Ovary (tissue), 9 donors: ENCODE measurements around the gene FIBCD1. TPM values are rescaled to one million over a fixed set of nuclear protein-coding genes. Genes with fewer than 3 reads are reported as not detected.
"Not testable (repeated sequence)": the region's sequence is repeated elsewhere in the genome, so short reads cannot be mapped to it uniquely, and the experiment has no call there.

Experiments used
- DNase-seq, 5 donors: peaks; one replicate each; pipeline ENCODE4 v3.0.0-alpha.2; 2019 to 2020
- H3K27ac ChIP-seq, 2 donors: fragments of 200-600 bp; one replicate each; pipeline versions ENCODE4 v1.5.1 to v1.8.0; 2019 to 2022
- H3K27me3 ChIP-seq: fragments of 200-600 bp; one replicate; pipeline ENCODE4 v1.8.0; 2022
- H3K36me3 ChIP-seq: fragments of 200-600 bp; sonication (generic); one replicate; pipeline ENCODE4 v1.5.1; 2019
- H3K4me1 ChIP-seq: one replicate; pipeline ENCODE4 v1.8.1; 2013; ENCODE audit warnings: mild to moderate bottlenecking, moderate library complexity; ENCODE audit not compliant: insufficient read depth
- H3K4me3 ChIP-seq: fragments of 200-600 bp; sonication (generic); one replicate; pipeline ENCODE4 v1.5.1; 2017
- H3K9me3 ChIP-seq, 2 donors: fragments of 200-600 bp in 1 of 2; sonication (generic) in 1 of 2; one replicate each; pipeline versions ENCODE4 v1.5.1 to v1.8.1; 2013 to 2019; ENCODE audit warnings: mild to moderate bottlenecking in 1 of 2, moderate library complexity in 1 of 2
- EP300 ChIP-seq: sonication (generic); formaldehyde crosslinking; IDR thresholded peaks from one replicate; pipeline ENCODE4 v1.6.1; 2017; ENCODE audit warnings: antibody characterized with exemption
- POLR2A ChIP-seq: fragments of 450-650 bp; IDR thresholded peaks from one replicate; pipeline ENCODE4 v1.6.1; 2017; ENCODE audit warnings: antibody characterized with exemption, mild to moderate bottlenecking, moderate library complexity
- WGBS, 3 donors: extraction: QIAGEN DNeasy Blood & Tissue Kit in 1 of 3; methylation state at CpG; one replicate each; pipeline versions ENCODE4 v1.1.5 to v1.1.7; 2013 to 2017; 5-methylcytosine and 5-hydroxymethylcytosine counted together
- intact Hi-C, 4 donors: fragments of 100-400 bp; cut with DNase I; formaldehyde crosslinking; loops; one replicate each; pipeline versions ENCODE4 v1.11.0 to v1.15.1; 2022 to 2023
- polyA plus RNA-seq, 2 donors: library from polyadenylated mRNA; stranded (reverse); fragments of 200-250 nt in 1 of 2; fragments of 350-450 nt in 1 of 2; fragmentation: Illumina TruSeq in 1 of 2; extraction: RNeasy Lipid Tissue Mini Kit (QIAGEN cat#74804) in 1 of 2; gene quantifications; one replicate each; pipeline ENCODE4 v1.2.3, GENCODE V29; 2013 to 2014
- total RNA-seq, 7 donors: library from RNA; depleted of rRNA in 2 of 7; stranded (reverse); fragments of >200 nt in 2 of 7; fragmentation: NEBNext Ultra II Directional in 3 of 7; extraction: Animal tissue kit (Norgen Biotek cat#: 25700) in 3 of 7; gene quantifications; one replicate each; pipeline versions ENCODE4 v1.1.0 to v1.2.4, GENCODE V29; 2016 to 2023
- TF ChIP-seq, protein P1 (sequence below), 3 donors: fragments of 450-650 bp in 2 of 3; fragments of 200-600 bp in 1 of 3; IDR thresholded peaks; one replicate each; pipeline versions ENCODE4 v1.5.1 to v1.8.0; 2016 to 2022; ENCODE audit warnings: antibody characterized with exemption in 3 of 3, mild to moderate bottlenecking in 1 of 3
- donor health status: DM: no; HTN: no; CAD: no; lungs with moderate emphysema.
- donor health status: DM: no; HTN: no; CAD: no.
- donor health status: Bipolar disorder and iron deficiency.
- donor health status: DM: yes; HTN: yes; CAD: no.
- donor health status: DM: no; HTN: no; CAD: no.
- donor health status: DM: yes; HTN: yes; CAD: no.

FIBCD1 gene
- total and polyA plus RNA-seq, 9 donors: 0.06 to 0.45 (median 0.12) TPM; not detected in 3

DNA sequence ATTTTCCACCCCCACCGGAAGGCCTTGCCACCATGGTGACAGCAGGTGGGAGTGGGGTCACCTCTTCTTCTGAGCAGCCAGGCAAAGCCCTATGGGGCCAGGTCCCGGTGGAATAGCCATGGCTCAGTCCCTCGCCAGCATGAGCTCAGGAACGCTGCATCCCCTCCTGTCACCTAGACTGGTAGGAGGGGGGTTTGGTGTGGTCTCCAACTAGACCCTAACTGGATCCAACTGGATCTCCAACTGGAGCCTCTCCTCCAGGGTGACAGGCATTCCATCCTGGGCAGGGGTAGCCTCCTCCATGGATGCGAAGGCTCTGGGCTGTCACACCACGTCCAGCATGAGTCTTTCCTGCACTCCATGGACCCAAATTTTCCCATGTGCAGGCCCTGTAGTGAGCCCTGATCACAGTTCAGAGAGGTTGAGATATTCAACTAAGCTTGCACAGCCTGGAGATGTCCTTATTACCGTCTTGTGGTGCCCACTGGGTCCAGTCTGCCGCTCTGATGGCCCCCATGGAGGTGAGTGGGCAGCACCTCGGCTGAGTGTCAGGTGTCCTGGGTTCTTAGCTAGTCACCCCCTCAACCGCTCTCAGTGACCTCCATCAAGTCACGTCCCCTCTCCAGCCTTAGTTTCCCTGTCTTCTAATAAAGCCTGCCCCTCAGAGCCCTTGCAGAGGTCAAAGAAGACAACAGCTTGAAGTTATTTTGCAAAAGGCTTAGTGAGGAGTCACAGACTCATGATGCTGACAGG is 18.6 kb upstream of the FIBCD1 start:
- no peak for TF ChIP-seq EP300
- no peak for TF ChIP-seq POLR2A
- TF ChIP-seq, protein P1, sequence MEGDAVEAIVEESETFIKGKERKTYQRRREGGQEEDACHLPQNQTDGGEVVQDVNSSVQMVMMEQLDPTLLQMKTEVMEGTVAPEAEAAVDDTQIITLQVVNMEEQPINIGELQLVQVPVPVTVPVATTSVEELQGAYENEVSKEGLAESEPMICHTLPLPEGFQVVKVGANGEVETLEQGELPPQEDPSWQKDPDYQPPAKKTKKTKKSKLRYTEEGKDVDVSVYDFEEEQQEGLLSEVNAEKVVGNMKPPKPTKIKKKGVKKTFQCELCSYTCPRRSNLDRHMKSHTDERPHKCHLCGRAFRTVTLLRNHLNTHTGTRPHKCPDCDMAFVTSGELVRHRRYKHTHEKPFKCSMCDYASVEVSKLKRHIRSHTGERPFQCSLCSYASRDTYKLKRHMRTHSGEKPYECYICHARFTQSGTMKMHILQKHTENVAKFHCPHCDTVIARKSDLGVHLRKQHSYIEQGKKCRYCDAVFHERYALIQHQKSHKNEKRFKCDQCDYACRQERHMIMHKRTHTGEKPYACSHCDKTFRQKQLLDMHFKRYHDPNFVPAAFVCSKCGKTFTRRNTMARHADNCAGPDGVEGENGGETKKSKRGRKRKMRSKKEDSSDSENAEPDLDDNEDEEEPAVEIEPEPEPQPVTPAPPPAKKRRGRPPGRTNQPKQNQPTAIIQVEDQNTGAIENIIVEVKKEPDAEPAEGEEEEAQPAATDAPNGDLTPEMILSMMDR (IDR thresholded peaks at IDR 0.05): no peak
- Histone ChIP-seq H3K4me3 (no peak overlapping the region), H3K36me3 (no peaks in the 10 kb centered on the region), H3K4me1 (no peaks in the 10 kb centered on the region), H3K27ac (no peak overlapping the region), H3K9me3 (no peaks in the 10 kb centered on the region), H3K27me3 (no peaks in the 10 kb centered on the region)
- no peak for DNase-seq
- WGBS, 3 donors: 67 to 85% (median 76%) methylated on average over 10 to 11 of the region's 11 CpGs
- intact Hi-C loops: no loop called here

DNA sequence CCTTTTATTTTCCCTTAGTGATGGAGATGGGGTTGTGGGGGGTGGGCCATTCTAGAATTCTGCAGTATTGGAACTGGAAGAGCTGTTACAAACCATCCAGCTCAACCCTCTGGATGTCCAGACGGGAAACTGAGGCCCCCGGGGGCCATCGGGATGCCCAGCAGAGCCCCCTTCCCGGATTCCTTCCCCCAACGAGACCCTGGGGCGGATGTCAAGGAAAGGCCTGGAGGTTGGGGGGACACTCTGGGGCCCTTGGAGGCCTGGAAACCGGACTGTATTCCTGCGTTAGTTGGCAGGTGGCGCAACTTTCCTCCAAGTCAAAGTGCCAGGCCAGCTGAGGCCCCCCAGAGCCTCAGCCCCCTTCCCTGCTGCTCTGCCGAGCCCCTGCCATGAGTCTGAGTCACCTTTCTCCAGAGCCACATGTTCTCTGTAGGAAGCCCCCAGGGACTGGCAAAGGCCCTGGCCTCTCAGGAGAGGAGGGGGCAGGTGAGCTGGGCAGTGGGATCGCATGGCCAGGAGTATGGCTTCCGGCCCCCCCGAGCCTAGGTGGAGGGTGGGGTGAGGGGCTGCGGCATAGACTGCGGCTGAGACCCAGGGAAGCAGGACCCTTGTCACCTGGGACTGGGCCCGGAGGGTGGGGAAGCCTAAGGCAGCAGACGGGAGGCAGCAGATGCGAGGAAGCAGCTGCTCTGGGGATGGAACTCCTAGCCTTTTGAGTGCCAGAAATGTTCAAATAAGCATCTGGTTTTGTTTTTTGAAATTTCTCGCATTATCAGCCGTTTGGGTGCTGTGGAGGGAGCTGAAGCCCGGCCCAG is 17.8 kb upstream of the FIBCD1 start:
- DNase-seq: no peak
- 51 to 56% (median 53%) methylated on average over 21 of the region's 21 CpGs for WGBS, 3 donors
- H3K36me3 ChIP-seq: no peaks in the 10 kb centered on the region
- no peak overlapping the region for H3K4me3 ChIP-seq
- no peaks in the 10 kb centered on the region for H3K4me1 ChIP-seq
- no peak for TF ChIP-seq EP300
- TF ChIP-seq, protein P1 (IDR thresholded peaks at IDR 0.05): no peak
- TF ChIP-seq POLR2A: no peak
- intact Hi-C loops: no loop called here
- H3K9me3 ChIP-seq: no peaks in the 10 kb centered on the region
- H3K27me3 ChIP-seq: no peaks in the 10 kb centered on the region
- H3K27ac ChIP-seq: no peak overlapping the region

DNA sequence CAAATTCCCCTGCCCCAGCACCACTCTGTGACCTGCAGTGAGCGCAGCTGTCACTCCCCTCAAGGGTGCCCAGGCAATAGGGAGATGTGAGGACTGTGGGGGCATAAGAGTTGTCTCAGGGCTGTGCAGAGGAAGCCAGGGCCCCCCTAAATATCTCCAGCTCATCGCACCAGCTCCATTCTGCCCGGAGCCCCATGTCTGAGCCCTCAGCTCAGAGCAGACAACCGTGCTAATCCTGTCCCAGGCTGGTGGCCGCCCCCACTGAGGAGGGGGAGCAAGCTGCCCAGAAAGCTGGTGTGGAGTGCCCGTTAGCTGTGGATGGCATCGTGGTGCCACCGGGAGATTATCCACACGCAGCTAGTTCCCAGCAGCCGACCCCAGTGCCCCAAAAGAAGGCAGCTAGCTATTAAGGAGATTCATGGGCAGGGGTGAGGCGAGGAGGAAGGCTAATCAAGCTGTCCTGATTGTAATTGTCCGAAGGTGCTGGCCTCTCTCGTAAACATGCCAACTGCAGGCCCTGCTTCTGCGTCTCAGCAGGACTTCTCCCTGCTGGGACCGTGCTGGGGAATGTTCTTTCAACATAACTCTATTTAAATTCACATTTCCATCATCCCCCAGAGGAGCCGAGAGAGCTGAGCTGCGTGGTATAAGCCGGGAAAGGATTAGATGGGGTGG is 17.0 kb upstream of the FIBCD1 start:
- H3K27me3 ChIP-seq: no peaks in the 10 kb centered on the region
- 31 to 37% (median 36%) methylated on average over 18 of the region's 18 CpGs for WGBS, 3 donors
- intact Hi-C loops: no loop called here

DNA sequence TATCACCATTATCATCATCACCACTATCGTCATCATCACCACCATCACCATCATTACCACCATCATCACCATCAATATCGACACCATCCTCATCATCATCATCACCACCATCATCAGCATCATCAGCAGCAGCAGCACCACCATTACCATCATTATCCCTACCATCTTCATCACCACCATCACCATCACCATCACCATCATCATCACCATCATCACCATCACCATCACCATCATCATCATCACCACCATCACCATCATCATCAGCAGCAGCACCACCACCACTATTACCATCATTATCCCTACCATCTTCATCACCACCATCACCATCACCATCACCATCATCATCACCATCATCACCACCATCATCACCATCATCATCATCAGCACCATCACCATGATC is 15.9 kb upstream of the FIBCD1 start:
- intact Hi-C loops, H3K9me3 ChIP-seq, H3K27me3 ChIP-seq, H3K4me3 ChIP-seq, H3K4me1 ChIP-seq, H3K36me3 ChIP-seq, DNase-seq, H3K27ac ChIP-seq: not testable (repeated sequence)
- WGBS, 3 donors: 91 to 96% (median 93%) methylated on average over 2 of the region's 2 CpGs

More for the DNA sequence above, 17.0 kb upstream of the FIBCD1 start:
- TF ChIP-seq, protein P1 (IDR thresholded peaks at IDR 0.05): no peak
- TF ChIP-seq EP300 (no peak), POLR2A (no peak)
- Histone ChIP-seq H3K27ac (no peak overlapping the region), H3K9me3 (no peaks in the 10 kb centered on the region), H3K4me1 (no peaks in the 10 kb centered on the region), H3K4me3 (no peak overlapping the region), H3K36me3 (no peaks in the 10 kb centered on the region)
- no peak for DNase-seq
